WI38 (cell line): ENCODE measurements around the gene MYO5C.

ENCODE experiments used
- H3K4me3 ChIP-seq: 2 replicates; pipeline ENCODE4 v1.5.1; 2011; ENCODE audit warnings: low read depth, mild to moderate bottlenecking, control low read depth, low read length
- TF ChIP-seq, protein P1 (sequence below): IDR thresholded peaks from 2 replicates; pipeline ENCODE4 v1.5.1; 2012; ENCODE audit warnings: low read depth, mild to moderate bottlenecking, control low read depth, low read length

MYO5C gene

DNA sequence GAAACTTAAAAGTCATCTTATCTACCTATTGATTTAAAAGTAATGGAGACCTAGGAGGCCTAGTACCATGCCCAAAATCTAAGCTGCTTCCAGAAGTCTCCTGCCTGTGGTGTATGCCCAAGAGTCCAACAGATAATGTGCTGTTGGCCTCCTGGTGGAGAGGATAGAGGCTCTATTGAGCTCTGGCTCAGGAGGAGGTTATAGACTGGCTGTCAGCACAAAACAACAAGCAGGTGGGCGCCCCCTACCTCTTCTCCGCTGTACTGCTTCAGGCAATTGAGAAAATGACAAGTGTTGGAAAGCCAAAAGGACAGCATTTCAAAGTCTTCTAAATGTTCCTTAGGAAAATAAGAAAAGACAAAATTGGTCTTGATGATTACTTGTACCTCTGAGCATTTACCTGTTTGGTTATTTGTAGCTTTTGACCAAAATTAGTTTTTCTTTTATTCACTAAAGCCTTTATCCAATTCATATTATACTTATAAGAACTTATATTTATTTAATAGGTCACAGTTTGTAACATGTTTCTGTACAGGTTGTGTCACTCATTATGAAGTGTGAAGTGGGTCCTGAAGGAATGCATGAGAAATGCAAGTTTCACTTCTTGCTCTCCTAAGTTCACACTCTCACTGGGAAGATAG, 87.2 kb downstream of the MYO5C start:
- TF ChIP-seq, protein P1, sequence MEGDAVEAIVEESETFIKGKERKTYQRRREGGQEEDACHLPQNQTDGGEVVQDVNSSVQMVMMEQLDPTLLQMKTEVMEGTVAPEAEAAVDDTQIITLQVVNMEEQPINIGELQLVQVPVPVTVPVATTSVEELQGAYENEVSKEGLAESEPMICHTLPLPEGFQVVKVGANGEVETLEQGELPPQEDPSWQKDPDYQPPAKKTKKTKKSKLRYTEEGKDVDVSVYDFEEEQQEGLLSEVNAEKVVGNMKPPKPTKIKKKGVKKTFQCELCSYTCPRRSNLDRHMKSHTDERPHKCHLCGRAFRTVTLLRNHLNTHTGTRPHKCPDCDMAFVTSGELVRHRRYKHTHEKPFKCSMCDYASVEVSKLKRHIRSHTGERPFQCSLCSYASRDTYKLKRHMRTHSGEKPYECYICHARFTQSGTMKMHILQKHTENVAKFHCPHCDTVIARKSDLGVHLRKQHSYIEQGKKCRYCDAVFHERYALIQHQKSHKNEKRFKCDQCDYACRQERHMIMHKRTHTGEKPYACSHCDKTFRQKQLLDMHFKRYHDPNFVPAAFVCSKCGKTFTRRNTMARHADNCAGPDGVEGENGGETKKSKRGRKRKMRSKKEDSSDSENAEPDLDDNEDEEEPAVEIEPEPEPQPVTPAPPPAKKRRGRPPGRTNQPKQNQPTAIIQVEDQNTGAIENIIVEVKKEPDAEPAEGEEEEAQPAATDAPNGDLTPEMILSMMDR = peak; percentile 93
- H3K4me3 ChIP-seq = no peak overlapping the region

DNA sequence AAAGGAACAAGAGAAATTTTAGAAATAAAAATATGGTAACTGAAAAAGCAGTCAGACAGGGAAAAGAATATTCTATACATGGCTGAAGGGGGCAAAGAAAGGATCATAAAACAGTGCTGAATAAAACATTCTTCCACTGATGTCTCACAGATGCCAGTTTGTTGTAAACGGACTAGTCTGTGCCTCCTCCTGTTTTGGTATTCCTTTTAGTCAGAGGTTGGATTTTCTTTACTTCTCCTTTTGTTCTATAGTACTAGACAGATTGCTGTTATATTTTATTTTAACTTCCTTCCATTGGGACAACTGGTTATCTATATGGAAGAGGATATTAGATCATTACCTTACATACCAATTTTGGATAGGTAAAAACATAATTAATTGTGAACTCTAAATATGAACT, 88.4 kb downstream of the MYO5C start:
- TF ChIP-seq, protein P1 = no peak
- no peak overlapping the region for H3K4me3 ChIP-seq

DNA sequence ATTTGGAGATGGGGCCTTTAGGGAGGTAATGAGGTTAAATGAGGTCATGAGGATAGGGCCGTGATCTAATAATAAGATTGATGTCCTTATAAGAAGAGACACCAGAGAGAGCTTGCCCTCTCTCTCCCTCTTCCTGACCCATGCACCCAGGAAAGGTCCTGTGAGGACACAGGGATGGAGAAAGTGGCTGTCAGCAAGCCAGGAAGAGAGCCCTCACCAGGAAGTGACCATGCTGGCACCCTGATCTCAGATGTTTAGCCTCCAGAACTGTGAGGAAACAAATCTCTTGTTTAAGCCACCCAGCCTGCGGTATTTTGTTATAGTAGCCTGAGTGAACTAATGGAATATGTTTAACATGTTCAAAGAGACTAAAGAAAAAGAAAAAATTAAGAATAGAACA, 89.2 kb downstream of the MYO5C start:
- TF ChIP-seq, protein P1 = no peak
- no peak overlapping the region for H3K4me3 ChIP-seq

DNA sequence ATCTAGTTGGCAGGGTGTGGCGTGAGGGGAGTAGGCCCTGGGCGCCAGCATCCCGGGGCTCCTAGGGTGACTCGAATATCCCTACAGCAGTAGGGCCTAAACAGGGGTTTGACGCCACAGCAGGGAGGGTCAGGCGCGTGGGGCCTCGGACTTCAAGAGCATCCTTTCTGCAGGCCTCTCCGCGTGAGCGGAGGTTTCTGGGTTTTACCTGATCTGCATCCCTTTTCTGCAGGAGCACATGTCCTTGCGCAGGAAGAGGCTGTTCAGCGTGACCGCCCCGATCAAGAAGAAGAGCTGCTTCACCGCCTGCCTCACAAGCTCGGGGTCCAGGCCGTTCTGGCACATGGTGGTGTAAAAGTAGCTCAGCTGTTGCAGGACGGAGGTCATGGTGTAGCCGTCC, 90.9 kb downstream of the MYO5C start:
- no peak overlapping the region for H3K4me3 ChIP-seq
- TF ChIP-seq, protein P1 = no peak

DNA sequence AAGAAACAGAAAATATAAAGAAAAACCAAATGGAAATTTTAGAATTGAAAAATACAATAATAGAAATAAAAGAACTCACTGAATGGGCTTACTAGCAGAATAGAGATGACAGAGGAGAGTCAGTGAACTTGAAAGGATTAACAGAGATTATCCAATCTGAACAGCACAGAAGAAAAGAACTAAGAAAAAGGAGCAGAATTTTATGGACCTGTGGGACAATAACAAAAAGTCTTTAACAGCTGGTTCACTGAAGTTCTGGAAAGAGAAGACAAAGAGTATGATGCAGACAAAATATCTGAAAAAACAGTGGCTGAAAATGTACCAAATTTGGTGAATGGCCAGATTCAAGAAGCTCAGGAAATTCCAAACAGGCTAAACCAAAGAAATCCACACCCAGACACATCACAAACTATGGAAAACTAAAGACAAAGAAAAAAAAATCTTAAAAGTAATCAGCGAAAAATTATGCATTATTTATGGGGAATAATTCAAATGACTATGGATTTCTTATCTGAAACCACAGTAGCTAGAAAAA, 94.7 kb downstream of the MYO5C start:
- TF ChIP-seq, protein P1 = no peak
- no peak overlapping the region for H3K4me3 ChIP-seq

DNA sequence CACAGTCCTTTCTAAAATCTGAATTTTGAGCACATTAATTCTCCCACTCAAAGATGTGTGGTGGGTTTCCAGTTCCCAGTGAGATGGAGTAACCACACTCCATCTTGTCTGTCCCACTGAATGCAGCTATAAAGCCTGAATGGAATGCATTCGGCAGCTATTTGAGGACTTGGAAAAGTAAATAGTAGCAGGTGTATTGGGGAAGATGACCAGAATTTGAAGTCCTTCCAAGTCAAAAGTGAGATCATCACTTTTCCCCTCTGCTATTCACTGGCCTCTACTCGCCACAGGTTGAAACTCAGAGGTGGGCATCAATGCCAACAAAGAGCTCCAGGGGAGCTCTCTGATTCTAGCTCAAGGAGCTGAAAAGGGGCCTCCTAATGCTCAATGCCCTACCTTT, 96.3 kb downstream of the MYO5C start:
- H3K4me3 ChIP-seq = no peak overlapping the region
- TF ChIP-seq, protein P1 = no peak

DNA sequence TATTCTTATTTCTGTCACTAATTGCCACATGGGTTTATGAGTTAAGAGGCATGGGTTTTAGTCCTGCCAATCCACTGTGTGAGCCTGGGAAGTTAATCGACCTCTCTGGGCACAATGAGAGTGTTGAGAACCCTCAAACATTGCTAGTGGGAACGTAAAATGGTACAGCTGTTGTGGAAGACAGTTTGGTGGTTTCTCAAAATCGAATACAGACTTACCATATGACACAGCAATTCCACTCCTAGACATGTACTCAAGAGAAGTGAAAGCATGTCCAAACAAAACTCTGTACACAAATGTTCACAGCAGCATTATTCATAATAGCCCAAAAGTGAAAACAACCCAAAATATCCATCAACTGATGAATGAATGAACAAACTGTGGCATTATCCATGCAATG, 98.7 kb downstream of the MYO5C start:
- no peak overlapping the region for H3K4me3 ChIP-seq
- TF ChIP-seq, protein P1 = no peak
